ENCODE measurements around the gene MTHFD2L.
"Not testable (repeated sequence)": the region's sequence is repeated elsewhere in the genome, so short reads cannot be mapped to it uniquely, and the experiment has no call there.

The MTHFD2L gene

DNA sequence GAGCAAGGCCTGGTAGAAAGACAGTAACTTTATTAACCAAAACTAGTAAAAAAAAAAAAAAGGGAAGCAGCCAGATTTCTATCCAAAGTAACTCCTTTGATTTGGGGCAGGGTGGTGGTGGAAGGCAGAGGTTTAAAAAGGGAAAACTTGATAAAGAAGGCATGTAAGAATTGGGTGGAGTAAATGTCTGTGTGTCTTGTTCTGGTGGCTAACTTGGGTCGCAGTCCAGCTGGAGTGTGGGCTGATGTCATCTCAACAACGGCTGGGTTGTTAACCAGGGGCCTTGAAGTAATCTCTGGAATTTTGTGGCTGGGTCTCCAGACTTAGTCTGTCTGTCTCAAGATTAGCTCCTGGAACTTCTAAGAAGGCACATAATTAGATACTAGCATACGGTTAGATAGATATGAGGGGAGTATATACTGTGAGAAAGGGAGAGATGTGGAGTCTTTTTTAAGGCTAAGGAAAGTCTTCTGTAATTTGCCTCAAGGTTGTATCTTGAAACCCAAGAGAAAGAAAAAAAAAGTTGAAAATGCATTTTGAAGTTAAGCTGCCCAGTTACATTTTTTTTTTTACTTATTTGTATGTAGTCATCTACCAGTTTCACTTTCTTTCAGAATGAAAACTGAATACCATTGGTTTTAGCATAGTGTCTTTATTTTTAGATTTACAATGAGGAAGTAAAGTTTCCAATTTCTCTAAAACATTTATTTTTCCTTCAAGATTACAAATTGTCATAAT is 48.3 kb downstream of the MTHFD2L start:
- H3K79me2 ChIP-seq (ENCODE audit: insufficient read depth, low read length) = no peaks in the 10 kb centered on the region
- TF ChIP-seq, protein P1, sequence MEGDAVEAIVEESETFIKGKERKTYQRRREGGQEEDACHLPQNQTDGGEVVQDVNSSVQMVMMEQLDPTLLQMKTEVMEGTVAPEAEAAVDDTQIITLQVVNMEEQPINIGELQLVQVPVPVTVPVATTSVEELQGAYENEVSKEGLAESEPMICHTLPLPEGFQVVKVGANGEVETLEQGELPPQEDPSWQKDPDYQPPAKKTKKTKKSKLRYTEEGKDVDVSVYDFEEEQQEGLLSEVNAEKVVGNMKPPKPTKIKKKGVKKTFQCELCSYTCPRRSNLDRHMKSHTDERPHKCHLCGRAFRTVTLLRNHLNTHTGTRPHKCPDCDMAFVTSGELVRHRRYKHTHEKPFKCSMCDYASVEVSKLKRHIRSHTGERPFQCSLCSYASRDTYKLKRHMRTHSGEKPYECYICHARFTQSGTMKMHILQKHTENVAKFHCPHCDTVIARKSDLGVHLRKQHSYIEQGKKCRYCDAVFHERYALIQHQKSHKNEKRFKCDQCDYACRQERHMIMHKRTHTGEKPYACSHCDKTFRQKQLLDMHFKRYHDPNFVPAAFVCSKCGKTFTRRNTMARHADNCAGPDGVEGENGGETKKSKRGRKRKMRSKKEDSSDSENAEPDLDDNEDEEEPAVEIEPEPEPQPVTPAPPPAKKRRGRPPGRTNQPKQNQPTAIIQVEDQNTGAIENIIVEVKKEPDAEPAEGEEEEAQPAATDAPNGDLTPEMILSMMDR (IDR thresholded peaks at IDR 0.05; ENCODE audit: insufficient read depth, low read length, poor library complexity, severe bottlenecking) = no peak
- TF ChIP-seq EZH2phosphoT487 (conservative IDR thresholded peaks at IDR 0.05; ENCODE audit: low read length) = no peak
- no peaks in the 10 kb centered on the region for H3K27me3 ChIP-seq (ENCODE audit: low read length)
- H4K20me1 ChIP-seq (ENCODE audit: low read depth, low read length) = no peaks in the 10 kb centered on the region
- no peaks in the 10 kb centered on the region for H3K9me2 ChIP-seq (replicated peaks; ENCODE audit: insufficient read depth, low read length)
- H3F3A ChIP-seq (ENCODE audit: insufficient read depth) = no peaks in the 10 kb centered on the region
- H3K4me3 ChIP-seq (ENCODE audit: insufficient read depth, low read length, poor library complexity, severe bottlenecking) = no peak overlapping the region
- H2AFZ ChIP-seq (ENCODE audit: low read depth, low read length, severe bottlenecking) = peak overlapping the region; percentile 68
- peak overlapping the region; percentile 53 for H3K4me2 ChIP-seq (ENCODE audit: low read depth, low read length, poor library complexity, severe bottlenecking)
- H3K27ac ChIP-seq (ENCODE audit: low read depth, low read length) = no peak overlapping the region
- H3K36me3 ChIP-seq (ENCODE audit: low read length) = no peaks in the 10 kb centered on the region
- H3K9me3 ChIP-seq (ENCODE audit: insufficient read depth, low read length) = no peaks in the 10 kb centered on the region
- no peak overlapping the region for H3K9ac ChIP-seq (ENCODE audit: low read length)

DNA sequence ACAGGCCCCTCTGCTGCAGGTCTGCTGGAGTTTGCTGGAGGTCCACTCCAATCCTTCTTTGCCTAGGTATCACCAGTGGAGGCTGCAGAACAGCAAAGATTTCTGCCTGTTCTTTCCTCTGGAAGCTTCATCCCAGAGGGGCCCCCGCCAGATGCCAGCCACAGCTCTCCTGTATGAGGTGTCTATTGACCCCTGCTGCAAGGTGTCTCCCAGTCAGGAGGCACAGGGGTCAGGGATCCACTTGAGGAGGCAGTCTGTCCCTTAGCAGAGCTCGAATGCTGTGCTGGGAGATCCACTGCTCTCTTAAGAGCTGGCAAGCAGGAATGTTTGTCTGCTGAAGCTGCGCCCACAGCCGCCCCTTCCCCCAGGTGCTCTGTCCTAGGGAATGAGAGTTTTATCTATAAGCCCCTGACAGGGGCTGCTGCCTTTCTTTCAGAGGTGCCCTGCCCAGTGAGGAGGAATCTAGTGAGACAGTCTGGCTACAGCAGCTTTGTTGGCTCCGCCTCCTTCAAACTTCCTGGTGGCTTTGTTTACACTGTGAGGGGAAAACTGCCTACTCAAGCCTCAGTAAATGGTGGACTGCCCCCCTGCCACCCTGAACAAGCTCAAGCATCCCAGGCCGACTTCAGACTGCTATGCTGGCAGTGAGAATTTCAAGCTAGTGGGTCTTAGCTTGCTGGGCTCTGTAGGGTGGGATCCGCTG is 56.7 kb downstream of the MTHFD2L start:
- H3K9me2 ChIP-seq (replicated peaks; ENCODE audit: insufficient read depth, low read length); H3K4me3 ChIP-seq (ENCODE audit: insufficient read depth, low read length, poor library complexity, severe bottlenecking); H3K9ac ChIP-seq (ENCODE audit: low read length); H2AFZ ChIP-seq (ENCODE audit: low read depth, low read length, severe bottlenecking); H3K27ac ChIP-seq (ENCODE audit: low read depth, low read length); H4K20me1 ChIP-seq (ENCODE audit: low read depth, low read length); H3K9me3 ChIP-seq (ENCODE audit: insufficient read depth, low read length); H3K27me3 ChIP-seq (ENCODE audit: low read length); H3K79me2 ChIP-seq (ENCODE audit: insufficient read depth, low read length); H3K36me3 ChIP-seq (ENCODE audit: low read length); H3K4me2 ChIP-seq (ENCODE audit: low read depth, low read length, poor library complexity, severe bottlenecking); H3F3A ChIP-seq (ENCODE audit: insufficient read depth): not testable (repeated sequence)

DNA sequence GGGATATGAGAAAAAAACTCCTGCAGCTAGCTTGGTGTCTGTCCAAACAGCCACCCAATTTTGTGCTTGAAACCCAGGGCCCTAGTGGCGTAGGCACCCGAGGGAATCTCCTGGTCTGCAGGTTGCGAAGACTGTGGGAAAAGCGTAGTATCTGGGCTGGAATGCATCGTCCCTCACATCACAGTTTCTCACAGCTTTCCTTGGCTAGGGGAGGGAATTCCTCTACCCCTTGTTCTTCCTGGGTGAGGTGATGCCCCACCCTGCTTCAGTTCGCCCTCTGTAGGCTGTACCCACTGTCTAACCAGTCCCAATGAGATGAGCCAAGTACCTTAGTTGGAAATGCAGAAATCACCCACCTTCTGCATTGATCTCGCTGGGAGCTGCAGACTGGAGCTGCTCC is 57.3 kb downstream of the MTHFD2L start:
- not testable (repeated sequence) for H4K20me1 ChIP-seq (ENCODE audit: low read depth, low read length); H3K4me3 ChIP-seq (ENCODE audit: insufficient read depth, low read length, poor library complexity, severe bottlenecking); H3K9me3 ChIP-seq (ENCODE audit: insufficient read depth, low read length); H3K9ac ChIP-seq (ENCODE audit: low read length); H3K36me3 ChIP-seq (ENCODE audit: low read length); H3F3A ChIP-seq (ENCODE audit: insufficient read depth); H2AFZ ChIP-seq (ENCODE audit: low read depth, low read length, severe bottlenecking); H3K79me2 ChIP-seq (ENCODE audit: insufficient read depth, low read length); H3K9me2 ChIP-seq (replicated peaks; ENCODE audit: insufficient read depth, low read length); H3K27me3 ChIP-seq (ENCODE audit: low read length); H3K4me2 ChIP-seq (ENCODE audit: low read depth, low read length, poor library complexity, severe bottlenecking); H3K27ac ChIP-seq (ENCODE audit: low read depth, low read length)

DNA sequence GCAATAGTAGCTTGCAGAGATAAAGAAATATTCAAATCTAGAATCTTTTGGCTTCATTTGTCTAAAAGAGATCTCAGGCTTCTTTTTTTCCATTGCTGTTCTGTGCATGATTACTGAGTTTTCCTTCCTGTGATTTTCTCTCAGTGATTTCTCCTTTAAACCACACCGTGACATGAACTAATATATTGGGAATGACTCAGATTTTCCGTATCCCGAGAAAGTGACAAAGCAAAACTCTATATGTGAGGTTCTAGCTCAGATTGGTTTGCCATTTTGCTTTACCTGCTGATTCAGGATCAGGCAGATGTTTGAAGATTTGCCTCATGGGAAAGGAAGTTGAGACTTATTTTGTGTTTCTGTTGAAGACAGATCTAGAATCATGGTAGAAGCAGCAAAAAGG is 59.4 kb downstream of the MTHFD2L start:
- Histone ChIP-seq H3K9me2 (replicated peaks; ENCODE audit: insufficient read depth, low read length) (no peaks in the 10 kb centered on the region), H3K9me3 (ENCODE audit: insufficient read depth, low read length) (no peaks in the 10 kb centered on the region), H3K9ac (ENCODE audit: low read length) (no peak overlapping the region), H3K4me2 (ENCODE audit: low read depth, low read length, poor library complexity, severe bottlenecking) (no peak overlapping the region), H3K27ac (ENCODE audit: low read depth, low read length) (no peak overlapping the region), H3F3A (ENCODE audit: insufficient read depth) (no peaks in the 10 kb centered on the region), H3K4me3 (ENCODE audit: insufficient read depth, low read length, poor library complexity, severe bottlenecking) (no peak overlapping the region), H3K27me3 (ENCODE audit: low read length) (no peaks in the 10 kb centered on the region), H3K36me3 (ENCODE audit: low read length) (no peaks in the 10 kb centered on the region), H2AFZ (ENCODE audit: low read depth, low read length, severe bottlenecking) (no peak overlapping the region), H3K79me2 (ENCODE audit: insufficient read depth, low read length) (no peaks in the 10 kb centered on the region), H4K20me1 (ENCODE audit: low read depth, low read length) (no peaks in the 10 kb centered on the region)
- TF ChIP-seq, protein P1 (IDR thresholded peaks at IDR 0.05; ENCODE audit: insufficient read depth, low read length, poor library complexity, severe bottlenecking) = no peak
- TF ChIP-seq EZH2phosphoT487 (conservative IDR thresholded peaks at IDR 0.05; ENCODE audit: low read length) = no peak
